Panc1 (cell line): ENCODE data around the gene TRIM54. TPM values are rescaled to one million over a fixed set of nuclear protein-coding genes. Genes with fewer than 3 reads are reported as not detected.

Source experiments
- ATAC-seq: fragments of 200-7000 bp; cut with Tn5 transposase; 2 replicates; pipeline ENCODE4 v1.9.1; 2020; ENCODE audit warnings: mild to moderate bottlenecking, moderate library complexity
- BruUV-seq: library from RNA; stranded (reverse); fragments of 400-500 nt; replicated peaks from 2 replicates; lab custom pipeline; 2021; lab: Mats Ljungman, UMichigan
- CTCF ChIA-PET: fragments of 300-600 bp; sonication (Branson Sonifier 250); formaldehyde crosslinking; loops from one replicate; lab custom pipeline; 2022; ENCODE audit warnings: antibody characterized with exemption; lab: Charles Lee
- POLR2A ChIA-PET: fragments of 300-600 bp; sonication (Branson Sonifier 250); formaldehyde crosslinking; loops from one replicate; lab custom pipeline; 2022; ENCODE audit warnings: antibody characterized with exemption; lab: Charles Lee
- DNase-seq: peaks from one replicate; pipeline ENCODE4 v3.0.0-alpha.2; 2010; ENCODE audit warnings: low read depth, low spot score
- H3K27ac ChIP-seq: 2 replicates; pipeline ENCODE4 v1.5.1; 2011; ENCODE audit warnings: mild to moderate bottlenecking, low read length, inconsistent platforms
- H3K27me3 ChIP-seq: fragments of 200-500 bp; sonication (Bioruptor generic); 2 replicates; pipeline ENCODE4 v1.6.0; 2014; ENCODE audit warnings: low read length, inconsistent platforms; ENCODE audit not compliant: control insufficient read depth, insufficient read depth
- H3K36me3 ChIP-seq: fragments of 200-500 bp; sonication (Bioruptor generic); 2 replicates; pipeline ENCODE4 v1.5.1; 2014; ENCODE audit warnings: inconsistent platforms, mild to moderate bottlenecking, low read length, moderate library complexity; ENCODE audit not compliant: control insufficient read depth, insufficient read depth
- H3K4me1 ChIP-seq: 2 replicates; pipeline ENCODE4 v1.5.1; 2011; ENCODE audit warnings: inconsistent platforms, mild to moderate bottlenecking, low read length, moderate library complexity; ENCODE audit not compliant: control insufficient read depth, insufficient read depth
- H3K4me3 ChIP-seq, 2 experiments: 2 replicates each; pipeline ENCODE4 v1.5.1; 2011 to 2012; ENCODE audit warnings: low read depth in 2 of 2, low read length in 2 of 2, mild to moderate bottlenecking in 2 of 2, inconsistent platforms in 1 of 2, moderate library complexity in 1 of 2
- H3K9me3 ChIP-seq: fragments of 200-500 bp; sonication (Bioruptor generic); 2 replicates; pipeline ENCODE4 v1.5.1; 2014; ENCODE audit warnings: low read depth, mild to moderate bottlenecking, inconsistent platforms, low read length, moderate library complexity; ENCODE audit not compliant: control insufficient read depth, insufficient read depth
- CTCF ChIP-seq: fragments of 450-650 bp; IDR thresholded peaks from 2 replicates; pipeline ENCODE4 v1.5.1; 2017; ENCODE audit warnings: mild to moderate bottlenecking
- POLR2AphosphoS5 ChIP-seq: IDR thresholded peaks from 2 replicates; pipeline ENCODE4 v1.6.1; 2012; ENCODE audit warnings: mild to moderate bottlenecking, low read depth, low read length, moderate library complexity
- REST ChIP-seq, 2 experiments: IDR thresholded peaks; 2 replicates each; pipeline ENCODE4 v1.6.1; 2011 to 2012; ENCODE audit warnings: low read depth in 2 of 2, control low read depth in 1 of 2, low read length in 1 of 2, mild to moderate bottlenecking in 1 of 2, moderate library complexity in 1 of 2; ENCODE audit not compliant: insufficient read depth in 1 of 2
- SIN3A ChIP-seq: IDR thresholded peaks from 2 replicates; pipeline ENCODE4 v1.6.1; 2012; ENCODE audit warnings: low read depth, mild to moderate bottlenecking, low read length, moderate library complexity, borderline replicate concordance; ENCODE audit not compliant: insufficient read depth
- TCF7L2 ChIP-seq: IDR thresholded peaks from 2 replicates; pipeline ENCODE4 v1.6.1; 2011; ENCODE audit warnings: mild to moderate bottlenecking, low read depth, low read length, inconsistent platforms
- in situ Hi-C: cut with HindIII; loops from 2 replicates; pipeline ENCODE4 v1.10.0; 2016; ENCODE audit warnings: low sequenced_read_pairs, low pct_unique_long_range_greater_than_20kb
- intact Hi-C: fragments of 100-400 bp; cut with micrococcal nuclease; formaldehyde crosslinking; loops from one replicate; pipeline ENCODE4 v1.10.0; 2022; ENCODE audit not compliant: unreplicated experiment
- total RNA-seq: library from RNA; stranded (reverse); gene quantifications from one replicate; pipeline ENCODE4 v1.2.1, GENCODE V29; 2021; ENCODE audit not compliant: unreplicated experiment

Gene TRIM54
- total RNA-seq, 1 experiment from 2014 or later: 0.21 TPM

- Histone ChIP-seq H3K27ac (no peak overlapping the region), H3K36me3 (no peaks in the 10 kb centered on the region), H3K4me3 (no peak overlapping the region), H3K27me3 (no peaks in the 10 kb centered on the region), H3K4me1 (peaks cover 6% of the 10 kb centered on the region), H3K9me3 (no peaks in the 10 kb centered on the region)
- ATAC-seq (no peak), DNase-seq (no peak)
- in situ Hi-C loops: no loop called here
- POLR2A ChIA-PET: no interaction called here
- CTCF ChIA-PET: interaction anchor here (0.7 to 1.5 kb wide), 2 partner anchors 15 to 267 kb away, joined by 4 to 5 read pairs; no protein-coding TSS in a partner anchor
- BruUV-seq: no TSS peak
- intact Hi-C loops: no loop called here
- TF ChIP-seq REST (IDR thresholded peaks at IDR 0.05; ENCODE audit: insufficient read depth in 1 of 2, low read depth in 2 of 2, low read length in 1 of 2): no peak
- TF ChIP-seq CTCF: no peak
- no peak for TF ChIP-seq TCF7L2
- TF ChIP-seq POLR2AphosphoS5: no peak
- TF ChIP-seq SIN3A: no peak
These were observed 12.7 kb downstream of the TRIM54 start for GRCh38 chr2:27294928-27295327.

- H3K36me3 ChIP-seq: no peaks in the 10 kb centered on the region
- no peak for TF ChIP-seq SIN3A
- TF ChIP-seq TCF7L2: no peak
- no peak for TF ChIP-seq POLR2AphosphoS5
- no peak for TF ChIP-seq CTCF
- no peak for TF ChIP-seq REST (IDR thresholded peaks at IDR 0.05; ENCODE audit: insufficient read depth in 1 of 2, low read depth in 2 of 2, low read length in 1 of 2)
- ATAC-seq: no peak
- peaks cover 6% of the 10 kb centered on the region for H3K4me1 ChIP-seq
- BruUV-seq: no TSS peak
- DNase-seq: no peak
- no peak overlapping the region for H3K4me3 ChIP-seq
- intact Hi-C loops: no loop called here
- H3K9me3 ChIP-seq: no peaks in the 10 kb centered on the region
- H3K27ac ChIP-seq: no peak overlapping the region
- H3K27me3 ChIP-seq: no peaks in the 10 kb centered on the region
- POLR2A ChIA-PET: no interaction called here
- CTCF ChIA-PET: interaction anchor here (1.5 to 1.6 kb wide), 2 partner anchors 14 to 17 kb away, joined by 3 to 4 read pairs; partner anchors contain the start of gene TRIM54
- in situ Hi-C loops: no loop called here
These were observed 14.3 kb downstream of the TRIM54 start for GRCh38 chr2:27296481-27296880.
